HG03139 (cell line): ENCODE data around the gene CLIC4.
"Not testable (repeated sequence)": the region's sequence is repeated elsewhere in the genome, so short reads cannot be mapped to it uniquely, and the experiment has no call there.

Experiments
- ATAC-seq: cut with Tn5 transposase; IDR thresholded peaks from one replicate; pipeline ENCODE4 v1.9.1; 2021; ENCODE audit not compliant: unreplicated experiment

Gene CLIC4

GRCh38 chr1:24769656-24770651 lies 24.7 kb downstream of the CLIC4 start:
- ATAC-seq, result no peak

GRCh38 chr1:24770881-24771280 lies 25.6 kb downstream of the CLIC4 start:
- ATAC-seq, result no peak

- no peak for ATAC-seq
These were observed 26.3 kb downstream of the CLIC4 start for GRCh38 chr1:24771574-24771973.

GRCh38 chr1:24773618-24774017 lies 28.4 kb downstream of the CLIC4 start:
- ATAC-seq, result no peak

GRCh38 chr1:24775348-24775747 lies 30.1 kb downstream of the CLIC4 start:
- ATAC-seq, result no peak

GRCh38 chr1:24775916-24776315 lies 30.7 kb downstream of the CLIC4 start:
- ATAC-seq, result no peak

GRCh38 chr1:24776821-24777220 lies 31.6 kb downstream of the CLIC4 start:
- ATAC-seq, result no peak

- ATAC-seq, result no peak
These were observed 32.9 kb downstream of the CLIC4 start for GRCh38 chr1:24778141-24778540.

- not testable (repeated sequence) for ATAC-seq
These were observed 34.0 kb downstream of the CLIC4 start for GRCh38 chr1:24779199-24779598.

- no peak for ATAC-seq
These were observed 34.6 kb downstream of the CLIC4 start for GRCh38 chr1:24779689-24780464.

- ATAC-seq, result not testable (repeated sequence)
These were observed 35.4 kb downstream of the CLIC4 start for GRCh38 chr1:24780626-24781025.

- ATAC-seq, result no peak
These were observed 37.4 kb downstream of the CLIC4 start for GRCh38 chr1:24782689-24783088.

GRCh38 chr1:24783713-24784112 lies 38.5 kb downstream of the CLIC4 start:
- ATAC-seq, result no peak

- ATAC-seq, result no peak
These were observed 40.9 kb downstream of the CLIC4 start for GRCh38 chr1:24786191-24786590.

GRCh38 chr1:24790490-24790889 lies 45.2 kb downstream of the CLIC4 start:
- no peak for ATAC-seq

GRCh38 chr1:24793447-24794129 lies 48.3 kb downstream of the CLIC4 start:
- no peak for ATAC-seq

- not testable (repeated sequence) for ATAC-seq
These were observed 48.9 kb downstream of the CLIC4 start for GRCh38 chr1:24794130-24794502.

GRCh38 chr1:24795236-24795635 lies 50.0 kb downstream of the CLIC4 start:
- no peak for ATAC-seq

- ATAC-seq, result no peak
These were observed 51.3 kb downstream of the CLIC4 start for GRCh38 chr1:24796524-24796923.

GRCh38 chr1:24799242-24799641 lies 54.0 kb downstream of the CLIC4 start:
- not testable (repeated sequence) for ATAC-seq

GRCh38 chr1:24801176-24801575 lies 55.9 kb downstream of the CLIC4 start:
- ATAC-seq, result no peak
